HG02970 (cell line): ENCODE data around the gene LLGL2.
"Not testable (repeated sequence)": the region's sequence is repeated elsewhere in the genome, so short reads cannot be mapped to it uniquely, and the experiment has no call there.

Experiments used
- ATAC-seq: cut with Tn5 transposase; IDR thresholded peaks from one replicate; pipeline ENCODE4 v1.9.1; 2021; ENCODE audit warnings: mild to moderate bottlenecking, moderate library complexity, moderate number of reproducible peaks; ENCODE audit not compliant: unreplicated experiment, low FRiP score

The LLGL2 gene

GRCh38 chr17:75524970-75525805 lies at the start of gene LLGL2:
Gene LLGL2 (plus strand): TSS chr17:75525697. CDS start chr17:75543427, 17,730 bp downstream.
- ATAC-seq: peak; percentile 74

- no peak for ATAC-seq
These were observed 49.6 kb upstream of the LLGL2 start for GRCh38 chr17:75475851-75476250.

GRCh38 chr17:75476271-75476671 lies 49.2 kb upstream of the LLGL2 start:
- ATAC-seq: no peak

- no peak for ATAC-seq
These were observed 48.6 kb upstream of the LLGL2 start for GRCh38 chr17:75476752-75477489.

GRCh38 chr17:75477490-75477862 lies 48.0 kb upstream of the LLGL2 start:
- ATAC-seq: not testable (repeated sequence)

GRCh38 chr17:75478508-75478907 lies 47.0 kb upstream of the LLGL2 start:
- ATAC-seq: no peak

GRCh38 chr17:75480281-75480680 lies 45.2 kb upstream of the LLGL2 start:
- no peak for ATAC-seq

- no peak for ATAC-seq
These were observed 44.1 kb upstream of the LLGL2 start for GRCh38 chr17:75481194-75482068.

GRCh38 chr17:75482098-75482942 lies 43.2 kb upstream of the LLGL2 start:
- no peak for ATAC-seq

GRCh38 chr17:75485688-75486087 lies 39.8 kb upstream of the LLGL2 start:
- no peak for ATAC-seq

GRCh38 chr17:75486151-75486550 lies 39.3 kb upstream of the LLGL2 start:
- ATAC-seq: no peak

GRCh38 chr17:75486951-75487350 lies 38.5 kb upstream of the LLGL2 start:
- no peak for ATAC-seq

- ATAC-seq: no peak
These were observed 38.0 kb upstream of the LLGL2 start for GRCh38 chr17:75487351-75488070.

- no peak for ATAC-seq
These were observed 36.6 kb upstream of the LLGL2 start for GRCh38 chr17:75488693-75489510.

- ATAC-seq: no peak
These were observed 36.0 kb upstream of the LLGL2 start for GRCh38 chr17:75489511-75489955.

GRCh38 chr17:75490173-75490743 lies 35.2 kb upstream of the LLGL2 start:
- no peak for ATAC-seq

- no peak for ATAC-seq
These were observed 34.4 kb upstream of the LLGL2 start for GRCh38 chr17:75490953-75491649.
